AG09319 (cell line): ENCODE data around the gene WDR76.

ENCODE experiments used
- DNase-seq: peaks from one replicate; pipeline ENCODE4 v3.0.0-alpha.2; 2010; ENCODE audit warnings: low read depth; ENCODE audit errors: extremely low read depth
- CTCF ChIP-seq: IDR thresholded peaks from 2 replicates; pipeline ENCODE4 v1.5.1; 2011; ENCODE audit warnings: low read depth, mild to moderate bottlenecking, inconsistent platforms, low read length, moderate library complexity

Gene WDR76

DNA sequence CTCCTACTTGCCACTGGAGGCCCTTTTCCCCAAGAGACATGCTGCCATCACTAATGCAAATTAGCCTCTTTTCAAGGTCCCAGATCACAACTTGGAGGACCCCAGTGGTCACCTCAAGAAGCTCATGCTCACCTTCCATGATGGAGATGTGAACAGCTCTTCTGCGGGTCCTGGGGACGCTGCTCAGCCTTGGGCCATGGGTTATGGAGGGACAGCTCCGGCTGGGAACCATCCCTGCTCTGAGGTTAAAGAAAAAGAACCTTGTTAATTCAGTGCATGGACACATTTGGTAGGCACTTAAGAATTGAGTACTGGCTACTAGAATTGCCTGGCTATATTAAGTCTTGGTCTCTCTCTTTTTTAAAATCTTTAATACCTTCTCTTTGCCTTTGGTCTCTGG lies 56.8 kb downstream of the WDR76 start:
- TF ChIP-seq CTCF, result no peak
- no peak for DNase-seq

DNA sequence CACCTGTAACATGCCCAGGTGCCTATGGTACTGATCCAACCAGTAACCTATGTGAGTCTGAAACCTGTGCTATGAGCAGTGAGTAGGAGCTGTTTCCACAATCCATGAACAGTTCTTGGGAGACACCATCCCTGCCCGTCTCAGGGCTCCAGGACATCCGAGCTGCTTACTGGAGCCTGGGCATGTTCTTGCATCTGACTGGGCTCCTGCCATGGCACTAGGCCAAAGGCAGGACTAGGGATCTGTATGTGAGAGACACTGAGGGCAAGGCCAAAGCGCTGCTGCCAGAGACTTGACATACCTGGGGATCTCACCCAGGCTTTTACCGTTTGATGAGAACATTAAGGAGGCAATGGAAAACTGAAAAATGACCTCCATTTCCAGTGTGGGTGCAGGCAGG lies 59.8 kb downstream of the WDR76 start:
- DNase-seq, result no peak
- TF ChIP-seq CTCF, result no peak

DNA sequence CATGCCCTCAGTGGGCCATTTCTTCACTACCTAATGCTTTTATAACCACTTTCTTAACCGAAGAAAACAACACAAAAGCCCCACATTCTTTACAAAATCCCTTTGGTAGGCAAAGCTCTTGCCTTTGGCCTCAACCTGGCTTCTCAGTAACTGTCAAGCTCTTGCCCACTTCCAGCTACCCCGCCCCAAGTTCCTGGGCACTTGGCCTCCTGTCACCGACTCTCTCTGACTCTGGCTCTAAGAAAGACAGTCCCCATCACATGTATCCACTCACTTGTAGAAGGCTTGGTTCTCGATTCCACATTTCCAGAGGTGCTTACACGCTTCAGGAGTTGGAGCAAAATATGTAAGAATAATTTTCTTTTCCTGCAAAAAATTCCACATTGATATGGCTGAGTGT lies 61.1 kb downstream of the WDR76 start:
- DNase-seq, result no peak
- TF ChIP-seq CTCF, result no peak

GRCh38 chr15:43889042-43889441 lies 62.2 kb downstream of the WDR76 start:
- DNase-seq, result no peak
- no peak for TF ChIP-seq CTCF

DNA sequence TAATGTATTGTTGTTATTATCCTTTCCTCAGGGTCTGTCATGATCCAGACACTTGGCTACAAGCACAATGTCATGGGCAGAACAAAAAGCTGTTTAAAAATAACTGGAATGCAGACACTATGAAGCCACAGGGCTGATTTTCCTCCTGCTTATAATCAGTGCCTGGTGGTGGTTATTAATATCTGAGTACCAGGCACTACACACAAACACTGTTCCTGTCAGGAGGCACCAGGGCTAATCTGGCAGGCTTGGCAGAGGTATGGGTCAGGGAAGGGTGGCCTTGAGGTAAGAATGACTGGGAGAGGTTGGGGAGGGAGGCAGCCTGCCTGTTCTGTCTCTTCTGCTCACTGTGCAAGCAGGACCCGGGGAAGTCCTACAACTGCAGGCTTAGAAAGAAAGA lies 67.2 kb downstream of the WDR76 start:
- TF ChIP-seq CTCF, result no peak
- DNase-seq, result no peak

- no peak for TF ChIP-seq CTCF
- no peak for DNase-seq
These were observed 68.8 kb downstream of the WDR76 start for GRCh38 chr15:43895586-43895985.

GRCh38 chr15:43896543-43896942 lies 69.7 kb downstream of the WDR76 start:
- no peak for DNase-seq
- no peak for TF ChIP-seq CTCF
